Stimulated activated CD4-positive, alpha-beta T cell treated with anti-CD3 and anti-CD28 coated beads, Interleukin-2, amount 100 ng/mL, for 48 hours (primary cell): Measurements from ENCODE around the gene PRTG.
"Not testable (repeated sequence)": the region's sequence is repeated elsewhere in the genome, so short reads cannot be mapped to it uniquely, and the experiment has no call there.

Experiments
- DNase-seq, 2 donors: peaks; one replicate each; pipeline ENCODE4 v3.0.0-alpha.2; 2020

PRTG gene

GRCh38 chr15:55742927-55743728 is at the start of gene PRTG:
TSS of gene PRTG (minus strand) at chr15:55743152. CDS start at chr15:55742931, 221 bp downstream.
- DNase-seq = no peak

DNA sequence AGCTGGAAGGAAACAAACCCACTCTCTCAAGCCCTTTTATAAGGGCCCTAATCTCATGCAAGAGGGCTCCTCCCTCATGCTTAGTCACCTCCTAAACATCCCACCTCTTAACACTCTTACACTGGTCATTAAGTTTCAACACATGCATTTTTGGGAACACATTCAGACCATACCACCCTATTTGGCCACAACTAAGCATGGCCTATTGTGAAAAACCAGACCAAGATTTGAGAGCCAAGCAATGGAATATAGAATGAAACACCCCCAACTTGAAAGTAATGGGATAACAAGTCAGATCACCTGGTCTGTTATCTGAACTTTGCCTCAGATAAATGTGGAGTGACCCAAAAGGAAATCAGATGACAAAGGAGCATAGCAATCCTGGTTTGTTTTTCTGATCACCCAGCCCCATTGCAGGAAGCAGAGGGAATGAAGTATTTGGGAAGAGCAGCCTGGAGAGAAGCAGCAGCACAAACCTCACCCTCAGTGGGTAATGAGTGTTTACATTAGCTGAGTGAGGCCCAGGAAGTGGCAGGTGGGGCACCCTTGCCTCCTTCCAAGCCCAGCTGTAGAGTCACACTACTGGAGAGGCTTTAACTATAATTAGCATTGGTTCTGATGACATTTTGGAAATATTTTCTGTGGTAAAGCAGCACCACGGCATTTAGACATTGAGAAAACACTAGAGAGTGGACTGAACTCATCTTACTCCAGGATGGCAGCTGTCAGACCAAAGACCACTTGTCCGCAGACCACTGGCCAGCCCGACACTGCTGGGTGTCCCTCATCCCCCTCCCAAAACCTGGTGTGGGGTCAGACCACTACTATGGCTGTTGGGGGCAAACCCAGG is 48.8 kb upstream of the PRTG start:
- no peak for DNase-seq

GRCh38 chr15:55789066-55789660 is 46.2 kb upstream of the PRTG start:
- peak; percentile 68 to 70 for DNase-seq

DNA sequence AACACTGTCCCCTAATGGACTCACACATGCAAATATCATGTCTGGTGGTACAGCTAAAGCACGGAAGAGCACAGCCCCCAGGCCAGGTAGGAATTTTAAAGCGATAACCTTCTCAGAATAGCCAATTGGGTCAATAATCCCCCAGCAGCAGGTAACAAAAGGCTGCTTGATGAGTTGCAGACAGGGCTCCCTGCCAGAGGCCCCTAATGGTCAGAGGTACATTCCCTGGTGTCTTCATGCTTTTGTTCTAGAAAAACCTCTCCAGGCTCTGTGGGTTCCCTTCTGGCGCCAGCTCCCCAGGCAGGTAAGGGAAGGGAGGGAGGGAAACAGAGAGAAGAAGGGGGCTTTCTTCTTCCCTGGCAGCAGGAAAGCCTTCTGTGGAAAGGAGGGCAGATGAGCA is 43.4 kb upstream of the PRTG start:
- no peak for DNase-seq

DNA sequence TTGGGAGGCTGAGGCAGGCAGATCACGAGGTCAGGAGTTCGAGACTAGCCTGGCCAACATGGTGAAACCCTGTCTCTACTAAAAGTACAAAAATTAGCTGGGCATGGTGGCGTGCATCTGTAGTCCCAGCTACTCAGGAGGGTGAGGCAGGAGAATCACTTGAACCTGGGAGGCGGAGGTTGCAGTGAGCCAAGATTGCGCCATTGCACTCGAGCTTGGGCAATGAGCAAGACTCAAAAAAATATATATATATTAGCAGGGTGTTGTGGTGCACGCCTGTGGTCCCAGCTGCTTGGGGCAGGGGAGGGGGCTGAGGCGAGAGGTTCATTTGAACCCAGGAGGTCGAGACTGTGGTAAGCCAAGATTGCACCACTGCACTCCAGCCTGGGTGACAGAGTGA is 42.6 kb upstream of the PRTG start:
- not testable (repeated sequence) for DNase-seq

DNA sequence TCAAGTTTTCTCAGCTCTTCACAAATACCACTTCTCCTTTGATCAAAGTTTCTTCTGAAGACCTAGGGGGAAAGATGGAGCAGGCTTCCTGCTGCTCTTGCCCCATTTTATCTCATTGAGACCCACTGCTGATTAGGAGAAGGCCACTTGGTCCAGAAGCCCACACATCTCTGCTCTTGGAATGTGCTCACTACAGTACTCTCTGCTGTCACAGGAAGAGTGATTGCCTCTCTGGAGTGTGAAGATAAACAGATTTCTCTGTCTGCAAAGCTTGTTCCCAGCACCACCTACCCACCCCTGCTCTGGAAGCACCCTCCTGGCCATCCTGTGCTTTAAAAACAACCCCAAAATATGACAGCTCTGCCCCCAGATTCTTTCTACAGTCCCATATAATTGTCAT is 41.3 kb upstream of the PRTG start:
- DNase-seq = no peak

DNA sequence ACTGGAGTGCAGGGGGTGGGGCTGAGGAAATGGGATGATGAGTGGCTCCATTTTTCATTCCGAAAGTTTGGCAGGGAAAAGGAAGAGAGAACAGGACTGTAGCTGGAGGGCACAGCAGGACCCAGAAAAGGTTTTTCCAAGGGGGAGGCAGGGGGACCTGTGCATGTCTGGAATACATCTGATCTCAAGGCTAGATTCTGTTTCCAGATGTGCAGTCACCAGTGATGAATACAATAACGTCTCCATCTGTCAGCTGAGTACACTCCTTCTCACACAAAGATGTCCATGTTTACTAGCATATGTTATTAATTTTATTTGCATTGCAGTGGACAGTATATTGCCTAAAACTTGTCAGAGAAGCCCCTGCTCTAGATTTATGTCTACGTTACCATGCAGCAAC is 39.9 kb upstream of the PRTG start:
- no peak for DNase-seq

DNA sequence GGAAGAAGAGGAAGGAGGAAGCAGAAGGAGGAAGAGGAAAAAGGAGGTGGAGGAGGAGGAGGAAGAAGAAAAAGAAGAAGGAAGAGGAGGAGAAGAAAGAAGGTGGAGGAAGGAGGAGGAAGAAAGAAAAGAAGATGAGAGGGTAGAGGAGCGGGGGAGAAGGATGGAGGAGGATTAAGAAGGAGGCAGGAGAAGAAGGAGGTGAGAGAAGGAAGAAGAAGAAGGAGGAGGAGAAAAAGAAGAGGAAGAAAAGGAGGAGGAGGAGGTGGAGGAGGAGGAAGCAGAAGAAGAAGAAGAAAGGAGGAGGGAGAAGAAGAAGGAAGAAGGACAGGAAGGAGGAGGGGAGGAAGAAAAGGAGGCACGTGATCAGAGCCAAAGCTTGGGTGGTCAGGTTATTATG is 37.3 kb upstream of the PRTG start:
- DNase-seq = no peak

DNA sequence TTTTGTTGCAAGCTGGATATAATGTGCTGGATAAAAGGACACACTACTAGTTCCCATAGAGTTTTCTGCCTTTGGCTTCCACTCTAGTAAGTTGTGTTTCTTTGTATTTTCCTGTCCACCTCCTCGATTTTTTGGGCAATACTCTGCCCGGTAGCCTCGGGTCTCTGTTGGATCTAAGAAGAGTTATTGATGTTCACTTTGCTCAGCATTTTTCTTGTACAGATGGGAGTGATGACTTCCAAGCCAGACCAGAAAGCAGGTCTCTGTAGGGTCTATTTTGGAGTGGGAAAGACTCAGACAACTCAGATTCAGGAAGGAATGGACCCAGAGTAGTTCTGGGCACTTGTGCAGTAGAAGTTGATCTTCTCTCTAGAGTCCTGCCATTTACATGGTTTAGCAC is 36.0 kb upstream of the PRTG start:
- no peak for DNase-seq

- DNase-seq = no peak
These were observed 32.4 kb upstream of the PRTG start for GRCh38 chr15:55775316-55775715.

GRCh38 chr15:55774113-55774970 is 31.4 kb upstream of the PRTG start:
- peak; percentile 38 to 39 for DNase-seq

- DNase-seq = no peak
These were observed 27.9 kb upstream of the PRTG start for GRCh38 chr15:55770806-55771205.

DNA sequence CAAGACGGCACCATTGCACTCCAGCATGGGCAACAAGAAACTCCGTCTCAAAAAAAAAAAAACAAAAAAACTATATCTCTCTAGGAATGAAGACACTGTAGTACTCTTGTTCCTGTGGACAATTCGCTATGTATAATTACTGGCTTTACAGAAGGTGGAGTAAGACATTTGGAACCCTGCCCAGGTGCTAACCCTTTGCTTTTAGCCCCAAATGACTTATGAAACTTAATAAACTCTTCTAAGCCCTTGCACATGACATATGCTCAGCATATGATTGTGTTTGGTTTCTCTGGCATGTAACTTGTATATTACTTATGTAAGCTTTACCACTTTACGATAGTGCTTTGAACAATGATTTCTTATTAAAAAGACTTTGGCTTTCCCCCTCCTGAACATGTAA is 27.3 kb upstream of the PRTG start:
- DNase-seq = no peak

DNA sequence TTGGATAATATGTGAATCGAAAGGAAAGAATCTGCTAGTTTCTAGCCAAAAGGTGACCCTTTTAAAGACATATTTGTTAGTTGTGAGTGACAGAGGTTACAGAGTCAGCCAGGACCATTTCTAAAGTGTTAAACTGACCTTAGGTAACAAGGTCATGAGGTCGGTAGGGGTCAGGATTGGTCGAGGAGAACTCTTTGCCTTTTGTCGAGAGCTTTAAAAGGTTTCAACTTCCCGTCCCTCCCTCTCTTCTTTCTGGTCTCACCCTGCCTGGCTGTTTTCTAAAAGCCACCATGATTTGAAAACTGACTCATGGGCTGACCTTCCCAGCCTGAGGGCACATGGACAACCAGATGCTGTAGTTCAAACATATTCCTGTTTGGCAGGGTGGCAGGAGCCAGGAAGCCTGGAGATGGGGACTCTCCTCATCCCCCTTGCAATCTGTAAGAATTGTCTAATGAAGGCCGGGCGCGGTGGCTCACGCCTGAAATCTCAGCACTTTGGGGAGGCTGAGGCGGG is 25.8 kb upstream of the PRTG start:
- DNase-seq = no peak

- DNase-seq = no peak
These were observed 23.7 kb upstream of the PRTG start for GRCh38 chr15:55766676-55767075.

DNA sequence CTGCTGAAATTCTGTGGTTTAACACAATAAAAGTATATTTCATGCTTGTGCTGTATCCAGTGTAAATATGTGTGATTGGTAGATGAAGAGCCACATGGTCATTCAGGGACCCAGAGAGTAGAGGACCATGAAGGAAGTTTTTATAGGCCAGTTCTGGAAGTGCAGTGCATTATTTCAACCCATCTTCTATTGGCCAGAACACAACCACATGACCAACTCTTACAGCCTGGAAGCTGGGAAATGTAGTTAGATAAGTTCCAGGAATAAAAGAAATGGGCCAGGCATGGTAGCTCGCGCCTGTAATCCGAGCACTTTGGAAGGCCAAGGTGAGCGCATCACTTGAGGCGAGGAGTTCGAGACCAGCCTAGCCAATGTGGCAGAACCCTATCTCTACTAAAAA is 21.4 kb upstream of the PRTG start:
- no peak for DNase-seq

DNA sequence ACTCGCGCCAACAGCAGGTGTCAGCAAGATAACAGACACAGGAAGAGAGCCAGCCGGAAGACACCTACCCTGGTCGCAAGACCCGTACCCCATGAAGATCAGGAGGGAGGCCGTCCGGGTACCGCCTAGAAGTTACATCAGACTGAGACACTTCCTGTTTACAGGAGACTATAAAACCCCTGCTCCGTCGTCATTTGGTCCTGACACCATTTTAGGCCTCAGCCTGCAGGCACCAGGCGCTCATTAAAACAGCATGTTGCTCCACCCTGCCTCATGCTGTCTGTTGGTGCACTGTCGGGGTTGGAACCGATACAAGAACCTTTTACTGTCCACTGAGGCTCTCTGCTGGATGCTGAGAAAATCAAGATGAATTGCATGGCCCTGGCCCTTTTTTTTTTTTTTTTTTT is 15.6 kb upstream of the PRTG start:
- no peak for DNase-seq

- not testable (repeated sequence) for DNase-seq
These were observed 10.5 kb upstream of the PRTG start for GRCh38 chr15:55753433-55753832.

DNA sequence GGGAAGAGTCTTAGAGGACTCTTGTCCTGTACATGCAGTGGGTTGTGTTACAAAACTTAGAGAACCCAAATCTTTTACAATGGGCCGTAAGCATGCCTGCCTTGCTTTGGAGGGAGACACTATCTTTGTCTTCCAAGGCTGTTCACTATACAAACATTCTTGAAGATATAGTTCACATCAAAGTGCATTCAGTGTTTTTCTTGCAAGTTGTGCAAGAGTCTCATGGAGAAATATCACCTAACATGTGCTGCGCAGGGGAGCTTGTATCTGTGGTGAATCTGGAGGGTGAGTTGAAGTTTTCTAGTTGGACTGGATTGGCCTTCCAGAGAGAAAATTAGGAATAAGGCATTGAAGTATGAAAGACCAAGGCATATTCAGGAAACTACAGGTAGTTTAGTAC is 7.8 kb upstream of the PRTG start:
- no peak for DNase-seq

DNA sequence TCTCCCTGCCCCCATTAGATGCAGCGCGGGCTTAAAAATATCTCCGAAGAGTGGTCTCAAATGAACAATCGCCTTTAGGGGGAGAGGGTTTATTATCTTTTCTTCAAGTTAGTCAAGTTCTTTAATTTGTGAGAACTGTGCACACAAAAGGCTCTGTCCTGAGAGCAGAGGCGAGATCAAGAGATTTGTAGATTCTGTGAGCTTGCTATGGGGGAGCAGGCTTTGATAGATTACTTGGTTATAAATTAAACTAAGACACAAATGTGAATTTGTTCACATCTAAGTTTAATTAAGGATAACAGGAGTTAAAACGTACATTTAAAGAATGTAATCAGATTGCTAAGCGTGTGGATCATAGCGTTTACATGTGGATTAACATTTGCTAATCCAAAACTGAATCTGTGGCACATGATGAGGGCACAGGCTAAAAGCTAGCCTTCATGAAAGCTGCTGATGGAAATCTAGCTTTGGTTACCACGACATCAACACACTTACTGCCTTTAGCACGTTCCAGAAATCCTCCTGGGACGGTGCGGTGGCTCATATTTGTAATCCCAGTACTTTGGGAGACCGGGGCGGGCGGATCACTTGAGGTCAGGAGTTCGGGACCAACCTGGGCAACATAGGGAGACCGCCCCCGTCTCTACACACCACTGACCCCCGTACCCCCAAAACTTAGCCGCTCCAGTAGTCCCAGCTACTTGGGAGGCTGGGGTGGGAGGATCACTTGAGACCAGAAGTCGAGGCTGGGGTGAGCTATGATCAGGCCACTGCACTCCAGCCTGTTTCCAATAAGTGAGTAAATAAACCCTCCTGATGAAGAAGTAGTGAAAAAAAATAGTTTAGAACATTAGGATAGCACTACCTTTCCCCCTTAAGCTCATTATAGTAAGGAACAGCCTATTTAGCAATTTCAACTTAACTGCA is 1.0 kb upstream of the PRTG start:
- DNase-seq = no peak

DNA sequence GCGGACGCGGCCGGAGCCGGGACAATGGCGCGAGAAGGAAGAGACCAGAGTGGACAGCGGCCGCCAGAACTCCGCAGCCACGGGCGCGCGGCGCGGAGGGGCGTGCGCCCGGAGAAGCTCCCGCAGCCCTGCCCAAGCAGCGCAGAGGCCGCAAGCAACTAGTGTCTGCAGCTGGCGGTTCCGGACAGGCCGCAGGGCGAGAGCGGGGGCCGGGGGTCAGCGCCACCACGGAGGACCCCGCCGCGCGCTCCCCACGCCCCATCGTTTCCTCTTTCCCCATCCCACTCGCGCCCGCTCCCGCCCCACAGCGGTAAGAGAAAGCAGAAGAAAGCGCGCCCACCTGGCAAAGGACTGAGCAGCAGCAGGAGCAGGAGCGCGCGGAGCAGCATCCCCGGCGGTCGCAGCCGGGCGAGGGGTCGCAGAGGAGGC is 440 bp downstream of the PRTG start:
- no peak for DNase-seq
